HL-60 (cell line): Measurements from ENCODE around the gene KATNAL1.

ENCODE experiments used
- DNase-seq, 2 experiments: peaks; one replicate each; pipeline ENCODE4 v3.0.0-alpha.2; 2010 to 2020; ENCODE audit warnings: low read depth in 1 of 2, low spot score in 1 of 2
- H3K27ac ChIP-seq: fragments of 250-450 bp; sonication (Bioruptor Pico); replicated peaks from 2 replicates; pipeline ENCODE4 v1.5.1; 2020; ENCODE audit warnings: mild to moderate bottlenecking, moderate library complexity
- H3K27me3 ChIP-seq: fragments of 250-450 bp; sonication (Bioruptor Pico); 2 replicates; pipeline ENCODE4 v1.5.1; 2021; ENCODE audit warnings: mild to moderate bottlenecking, moderate library complexity; ENCODE audit not compliant: insufficient read depth, poor library complexity, severe bottlenecking
- H3K4me3 ChIP-seq: replicated peaks from 2 replicates; pipeline ENCODE4 v1.5.1; 2011; ENCODE audit warnings: mild to moderate bottlenecking, control low read depth, low read length; ENCODE audit not compliant: insufficient read depth
- CTCF ChIP-seq: IDR thresholded peaks from one replicate; pipeline ENCODE4 v1.5.1; 2011; ENCODE audit warnings: low read length, control low read depth, inconsistent platforms; ENCODE audit not compliant: insufficient read depth
- GABPA ChIP-seq: IDR thresholded peaks from 2 replicates; pipeline ENCODE4 v1.6.1; 2012; ENCODE audit warnings: low read depth
- POLR2AphosphoS5 ChIP-seq: IDR thresholded peaks from 2 replicates; pipeline ENCODE4 v1.6.1; 2012; ENCODE audit warnings: low read depth
- REST ChIP-seq: IDR thresholded peaks from 2 replicates; pipeline ENCODE4 v1.6.1; 2012; ENCODE audit warnings: low read depth; ENCODE audit not compliant: insufficient replicate concordance
- SPI1 ChIP-seq: IDR thresholded peaks from 2 replicates; pipeline ENCODE4 v1.6.1; 2012; ENCODE audit warnings: low read depth, mild to moderate bottlenecking, borderline replicate concordance

The KATNAL1 gene

GRCh38 chr13:30240608-30241007 is 66.7 kb downstream of the KATNAL1 start:
- Histone ChIP-seq H3K27ac (no peak overlapping the region), H3K4me3 (no peak overlapping the region), H3K27me3 (no peaks in the 10 kb centered on the region)
- DNase-seq: no peak
- TF ChIP-seq POLR2AphosphoS5 (no peak), CTCF (no peak), SPI1 (no peak), REST (no peak), GABPA (no peak)

GRCh38 chr13:30235216-30235615 is 72.1 kb downstream of the KATNAL1 start:
- TF ChIP-seq POLR2AphosphoS5: no peak
- TF ChIP-seq CTCF: no peak
- no peak for TF ChIP-seq GABPA
- no peak for TF ChIP-seq REST
- no peak overlapping the region for H3K27ac ChIP-seq
- no peaks in the 10 kb centered on the region for H3K27me3 ChIP-seq
- no peak for DNase-seq
- no peak overlapping the region for H3K4me3 ChIP-seq

GRCh38 chr13:30234619-30235162 is 72.7 kb downstream of the KATNAL1 start:
- no peak for DNase-seq
- Histone ChIP-seq H3K4me3 (no peak overlapping the region), H3K27me3 (no peaks in the 10 kb centered on the region), H3K27ac (no peak overlapping the region)
- no peak for TF ChIP-seq REST
- TF ChIP-seq GABPA: no peak
- no peak for TF ChIP-seq CTCF
- no peak for TF ChIP-seq SPI1
